Raji (cell line): ENCODE measurements around the gene WDSUB1.

Source experiments
- POLR2A ChIP-seq: IDR thresholded peaks from 2 replicates; pipeline ENCODE4 v1.6.1; 2011; ENCODE audit warnings: low read depth, low read length, control low read depth; ENCODE audit not compliant: insufficient read depth

WDSUB1 gene

GRCh38 chr2:159246325-159246988, 40.0 kb downstream of the WDSUB1 start:
- no peak for TF ChIP-seq POLR2A

- TF ChIP-seq POLR2A, result no peak
These were observed 43.0 kb downstream of the WDSUB1 start for GRCh38 chr2:159243529-159243928.

GRCh38 chr2:159234868-159235267, 51.6 kb downstream of the WDSUB1 start:
- no peak for TF ChIP-seq POLR2A

DNA sequence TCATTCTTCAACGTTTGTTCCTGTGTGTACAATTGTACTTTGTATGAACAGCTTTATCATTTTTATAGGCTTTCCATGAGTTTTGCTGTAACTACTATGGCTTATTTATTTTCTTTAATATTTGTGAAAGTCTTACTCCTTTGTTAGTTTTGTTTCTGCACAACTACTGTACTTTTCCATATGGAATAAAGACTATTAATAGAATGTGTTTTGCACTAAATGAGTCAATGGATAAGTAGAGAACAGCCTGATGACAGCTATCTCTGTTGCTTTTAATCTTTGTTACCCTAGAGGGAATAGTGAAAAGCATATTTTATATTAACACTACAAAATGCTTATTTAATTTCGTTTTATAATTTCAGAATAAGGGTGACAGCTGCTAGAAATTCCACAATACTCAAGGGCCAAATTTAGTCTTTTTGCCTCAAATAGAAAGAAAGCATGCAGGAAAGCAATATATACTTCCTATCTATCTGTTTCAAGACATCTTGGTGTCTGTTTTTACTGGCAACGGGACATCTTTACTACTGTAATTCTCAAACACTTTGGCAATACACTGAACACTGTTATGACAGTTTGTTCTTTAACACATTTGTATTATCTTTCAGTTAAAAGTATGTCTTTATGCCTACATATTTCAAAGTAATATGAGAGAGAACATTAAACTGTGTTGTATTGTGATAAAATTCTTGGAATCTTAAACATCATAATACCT, 53.9 kb downstream of the WDSUB1 start:
- no peak for TF ChIP-seq POLR2A

DNA sequence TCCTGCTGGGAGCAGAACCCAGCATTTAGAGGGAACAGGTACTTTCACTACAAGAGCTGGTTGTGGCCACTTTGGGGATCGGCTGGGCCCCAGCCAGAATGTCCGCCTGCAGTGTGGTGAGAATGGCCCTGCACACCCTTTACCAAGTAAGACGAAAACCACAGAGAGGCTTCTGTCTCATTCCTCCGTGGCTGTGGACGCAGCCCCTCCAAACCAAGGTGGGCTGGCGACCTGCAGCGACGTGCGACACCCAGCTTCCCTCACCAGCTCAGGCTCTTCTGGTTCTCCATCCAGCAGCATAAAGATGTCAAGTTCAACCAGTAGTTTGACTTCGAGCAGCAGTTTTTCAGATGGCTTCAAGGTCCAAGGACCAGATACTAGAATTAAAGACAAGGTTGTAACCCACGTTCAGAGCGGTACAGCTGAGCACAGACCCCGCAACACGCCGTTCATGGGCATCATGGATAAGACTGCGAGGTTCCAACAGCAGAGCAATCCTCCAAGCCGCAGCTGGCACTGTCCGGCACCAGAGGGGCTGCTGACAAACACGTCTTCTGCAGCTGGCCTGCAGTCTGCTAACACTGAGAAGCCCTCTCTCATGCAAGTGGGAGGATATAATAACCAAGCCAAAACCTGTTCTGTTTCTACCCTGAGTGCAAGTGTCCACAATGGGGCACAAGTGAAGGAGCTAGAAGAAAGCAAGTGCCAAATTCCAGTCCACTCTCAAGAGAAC, 56.2 kb downstream of the WDSUB1 start:
- TF ChIP-seq POLR2A, result no peak

GRCh38 chr2:159229476-159230144, 56.9 kb downstream of the WDSUB1 start:
- no peak for TF ChIP-seq POLR2A

DNA sequence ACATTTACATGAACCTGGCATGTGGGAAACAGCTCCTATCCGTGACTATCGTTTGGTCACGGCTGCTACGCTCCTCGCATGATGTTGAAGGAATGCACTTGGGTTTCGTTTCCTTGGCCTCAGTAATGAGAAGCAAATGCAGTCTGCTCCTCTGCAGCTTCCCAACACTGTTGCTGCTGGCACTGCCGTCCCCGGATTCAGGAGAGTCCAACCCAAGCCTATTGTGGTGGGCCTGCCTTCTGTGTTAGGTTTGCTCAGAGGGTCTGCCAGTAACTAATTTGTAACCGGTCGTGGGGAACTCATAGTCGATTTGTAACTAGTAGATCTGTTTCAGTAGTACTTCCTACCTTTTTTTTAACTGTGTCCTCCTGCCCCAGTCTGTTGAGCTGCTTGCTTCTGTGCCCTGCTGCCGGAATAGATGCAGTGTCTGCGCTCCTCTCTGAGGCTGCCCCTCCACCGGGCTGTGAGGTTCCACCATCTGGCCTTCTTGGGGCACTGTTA, 58.4 kb downstream of the WDSUB1 start:
- TF ChIP-seq POLR2A, result no peak

DNA sequence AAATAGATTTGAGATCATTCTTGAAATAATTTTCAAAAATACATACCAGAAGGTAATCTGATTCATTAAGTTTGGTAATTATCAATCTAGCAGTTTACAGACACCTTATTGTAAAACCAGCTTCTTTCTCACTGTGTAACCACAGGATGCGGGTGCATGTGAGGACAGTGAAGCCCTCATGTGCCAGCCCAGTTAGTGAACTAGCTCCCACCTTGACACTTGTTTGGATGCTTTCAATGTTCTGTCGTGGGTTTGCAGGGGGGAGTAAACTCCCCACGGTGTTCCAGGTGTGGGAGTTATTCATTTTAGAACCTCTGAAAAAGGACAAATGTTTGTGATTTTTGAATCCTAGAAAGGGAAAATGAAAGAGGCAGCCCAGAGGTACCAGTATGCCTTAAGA, 59.0 kb downstream of the WDSUB1 start:
- TF ChIP-seq POLR2A, result no peak

GRCh38 chr2:159226608-159227385, 59.7 kb downstream of the WDSUB1 start:
- no peak for TF ChIP-seq POLR2A

DNA sequence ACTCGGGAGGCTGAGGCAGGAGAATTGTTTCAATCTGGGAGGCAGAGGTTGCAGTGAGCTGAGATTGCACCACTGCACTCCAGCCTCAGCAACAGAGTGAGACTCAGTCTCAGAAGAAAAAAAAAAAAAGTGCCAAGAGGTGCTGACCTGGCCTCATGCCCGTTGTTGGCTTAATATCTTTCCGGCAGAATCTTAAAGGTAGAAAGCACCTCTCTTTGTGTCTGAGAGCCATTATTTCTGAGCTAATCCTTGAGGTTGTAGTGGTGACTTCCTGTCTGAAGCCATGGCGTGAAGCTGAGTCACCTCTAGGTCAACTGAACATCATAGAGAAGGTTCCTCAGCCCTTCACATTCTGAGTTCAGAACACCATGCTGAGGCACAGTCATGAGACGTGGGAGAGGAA, 60.4 kb downstream of the WDSUB1 start:
- TF ChIP-seq POLR2A, result no peak

GRCh38 chr2:159225025-159226016, 61.2 kb downstream of the WDSUB1 start:
- TF ChIP-seq POLR2A, result no peak

DNA sequence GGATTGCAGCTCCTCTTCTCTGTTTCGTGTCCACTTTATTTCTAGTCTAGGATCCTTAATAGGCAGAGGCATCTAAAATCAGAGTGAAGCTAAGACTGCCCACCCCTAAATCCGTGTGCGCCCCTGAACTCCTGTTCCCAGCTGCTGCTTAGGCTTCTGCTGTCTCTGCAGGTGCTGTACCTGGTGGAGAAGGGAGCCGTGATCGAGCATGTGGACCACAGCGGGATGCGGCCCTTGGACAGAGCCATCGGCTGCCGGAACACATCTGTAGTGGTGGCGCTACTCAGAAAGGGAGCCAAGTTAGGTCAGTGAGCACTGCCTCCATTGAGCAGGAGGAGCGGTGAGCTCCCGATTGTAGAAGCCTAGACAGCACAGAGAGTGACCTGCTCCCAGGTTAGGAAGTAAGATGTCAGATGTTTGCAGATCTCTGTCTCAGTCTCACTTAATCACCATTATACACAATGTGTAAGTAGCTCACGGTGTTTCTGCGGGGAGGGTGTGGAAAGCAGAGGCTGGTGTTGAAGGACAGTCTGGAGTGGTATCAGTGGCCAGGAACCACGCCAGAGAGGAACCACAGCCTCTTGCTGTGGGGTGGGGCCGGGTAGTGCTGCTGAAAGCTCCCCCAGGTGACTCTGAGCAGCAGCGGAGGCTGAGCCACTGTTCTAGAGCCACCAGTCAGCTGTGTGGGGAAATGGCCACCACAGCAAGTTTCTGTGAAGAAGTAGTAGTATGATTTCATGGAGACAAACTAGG, 62.3 kb downstream of the WDSUB1 start:
- no peak for TF ChIP-seq POLR2A
